Cardiac muscle cell (in vitro differentiated cells and primary cell): Measurements from ENCODE around the gene UGT2A2. TPM values are rescaled to one million over a fixed set of nuclear protein-coding genes. Genes with fewer than 3 reads are reported as not detected.

Experiments
- DNase-seq, 2 donors: peaks; one replicate each; pipeline versions ENCODE4 v3.0.0 to v3.0.0-alpha.2; 2010 to 2017; ENCODE audit warnings: low read depth in 1 of 2, low spot score in 1 of 2
- H3K27ac ChIP-seq: fragments of 200-600 bp; sonication (generic); 2 replicates; pipeline ENCODE4 v1.5.1; 2016
- H3K27me3 ChIP-seq: fragments of 200-600 bp; sonication (generic); 2 replicates; pipeline ENCODE4 v1.6.0; 2016; ENCODE audit warnings: control low read depth
- H3K36me3 ChIP-seq: fragments of 200-600 bp; sonication (generic); 2 replicates; pipeline ENCODE4 v1.5.1; 2016; ENCODE audit warnings: control low read depth
- H3K4me1 ChIP-seq: fragments of 200-600 bp; sonication (generic); 2 replicates; pipeline ENCODE4 v1.8.1; 2017; ENCODE audit warnings: low read depth, mild to moderate bottlenecking, mixed run types
- H3K4me3 ChIP-seq: fragments of 200-600 bp; sonication (generic); 2 replicates; pipeline ENCODE4 v1.5.1; 2016; ENCODE audit warnings: mild to moderate bottlenecking
- H3K9me3 ChIP-seq: fragments of 200-600 bp; sonication (generic); 2 replicates; pipeline ENCODE4 v1.5.1; 2017; ENCODE audit warnings: low read depth, mild to moderate bottlenecking, control low read depth
- polyA plus RNA-seq: library from polyadenylated mRNA; unstranded; fragments of >200 nt; fragmentation: Nextera tagmentation; extraction: Ambion mirVana; gene quantifications from 2 replicates; pipeline ENCODE4 v1.2.1, GENCODE V29; 2016
- total RNA-seq: library from RNA; depleted of rRNA; stranded (reverse); fragments of >200 nt; gene quantifications from 2 replicates; pipeline ENCODE4 v1.2.3, GENCODE V29; 2016
- TF ChIP-seq, protein P1 (sequence below): IDR thresholded peaks from 2 replicates; pipeline ENCODE4 v1.5.1; 2012; ENCODE audit warnings: low read depth, mild to moderate bottlenecking, low read length

UGT2A2 gene
- total and polyA plus RNA-seq, 2 experiments from 2014 or later, result not detected

DNA sequence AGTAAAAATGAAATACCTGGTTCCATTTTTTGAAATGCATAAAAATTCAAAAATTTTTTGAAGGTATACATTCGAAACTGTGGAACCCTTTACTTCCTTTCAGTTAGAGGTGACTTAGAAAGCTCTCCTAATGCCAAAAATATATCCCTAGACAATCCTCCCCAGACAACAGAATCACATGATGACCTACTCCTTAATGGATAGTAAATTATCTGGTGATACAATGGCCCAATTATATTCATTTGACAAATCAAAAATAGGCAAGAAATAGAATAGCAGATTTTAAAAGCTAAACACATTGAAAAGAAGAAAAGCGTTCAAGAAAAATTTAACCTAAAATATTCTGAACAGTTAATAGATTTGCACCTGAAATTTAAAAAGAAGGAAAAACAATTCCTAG is 3.5 kb upstream of the UGT2A2 start:
- DNase-seq, result no peak
- Histone ChIP-seq H3K27me3 (no peaks in the 10 kb centered on the region), H3K4me1 (no peaks in the 10 kb centered on the region), H3K27ac (no peak overlapping the region), H3K9me3 (no peaks in the 10 kb centered on the region), H3K4me3 (no peak overlapping the region), H3K36me3 (no peaks in the 10 kb centered on the region)
- TF ChIP-seq, protein P1, sequence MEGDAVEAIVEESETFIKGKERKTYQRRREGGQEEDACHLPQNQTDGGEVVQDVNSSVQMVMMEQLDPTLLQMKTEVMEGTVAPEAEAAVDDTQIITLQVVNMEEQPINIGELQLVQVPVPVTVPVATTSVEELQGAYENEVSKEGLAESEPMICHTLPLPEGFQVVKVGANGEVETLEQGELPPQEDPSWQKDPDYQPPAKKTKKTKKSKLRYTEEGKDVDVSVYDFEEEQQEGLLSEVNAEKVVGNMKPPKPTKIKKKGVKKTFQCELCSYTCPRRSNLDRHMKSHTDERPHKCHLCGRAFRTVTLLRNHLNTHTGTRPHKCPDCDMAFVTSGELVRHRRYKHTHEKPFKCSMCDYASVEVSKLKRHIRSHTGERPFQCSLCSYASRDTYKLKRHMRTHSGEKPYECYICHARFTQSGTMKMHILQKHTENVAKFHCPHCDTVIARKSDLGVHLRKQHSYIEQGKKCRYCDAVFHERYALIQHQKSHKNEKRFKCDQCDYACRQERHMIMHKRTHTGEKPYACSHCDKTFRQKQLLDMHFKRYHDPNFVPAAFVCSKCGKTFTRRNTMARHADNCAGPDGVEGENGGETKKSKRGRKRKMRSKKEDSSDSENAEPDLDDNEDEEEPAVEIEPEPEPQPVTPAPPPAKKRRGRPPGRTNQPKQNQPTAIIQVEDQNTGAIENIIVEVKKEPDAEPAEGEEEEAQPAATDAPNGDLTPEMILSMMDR, result no peak

DNA sequence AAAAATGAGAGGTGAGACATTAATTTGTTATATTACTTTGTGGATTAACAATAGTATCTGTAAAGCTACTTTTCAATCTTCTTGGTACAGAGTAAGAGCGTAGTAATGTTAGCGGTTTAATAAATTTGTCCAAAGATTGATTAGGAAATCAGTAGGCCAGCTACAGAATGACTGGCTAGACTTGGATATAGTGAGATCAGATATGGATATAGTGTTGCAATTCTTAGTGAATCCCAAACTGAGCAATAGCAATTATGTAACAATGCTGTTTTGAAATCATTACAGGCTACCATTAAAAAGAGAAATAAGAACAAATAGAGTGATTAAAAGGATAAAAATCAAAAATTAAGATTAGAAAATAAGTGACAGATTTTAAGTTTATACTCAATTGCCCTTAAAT is 847 bp upstream of the UGT2A2 start:
- H3K27me3 ChIP-seq, result no peaks in the 10 kb centered on the region
- no peak overlapping the region for H3K27ac ChIP-seq
- H3K9me3 ChIP-seq, result no peaks in the 10 kb centered on the region
- peak in 1 of 2 donors; percentile 5 for DNase-seq
- H3K36me3 ChIP-seq, result no peaks in the 10 kb centered on the region
- no peaks in the 10 kb centered on the region for H3K4me1 ChIP-seq
- no peak overlapping the region for H3K4me3 ChIP-seq
- TF ChIP-seq, protein P1, result no peak

DNA sequence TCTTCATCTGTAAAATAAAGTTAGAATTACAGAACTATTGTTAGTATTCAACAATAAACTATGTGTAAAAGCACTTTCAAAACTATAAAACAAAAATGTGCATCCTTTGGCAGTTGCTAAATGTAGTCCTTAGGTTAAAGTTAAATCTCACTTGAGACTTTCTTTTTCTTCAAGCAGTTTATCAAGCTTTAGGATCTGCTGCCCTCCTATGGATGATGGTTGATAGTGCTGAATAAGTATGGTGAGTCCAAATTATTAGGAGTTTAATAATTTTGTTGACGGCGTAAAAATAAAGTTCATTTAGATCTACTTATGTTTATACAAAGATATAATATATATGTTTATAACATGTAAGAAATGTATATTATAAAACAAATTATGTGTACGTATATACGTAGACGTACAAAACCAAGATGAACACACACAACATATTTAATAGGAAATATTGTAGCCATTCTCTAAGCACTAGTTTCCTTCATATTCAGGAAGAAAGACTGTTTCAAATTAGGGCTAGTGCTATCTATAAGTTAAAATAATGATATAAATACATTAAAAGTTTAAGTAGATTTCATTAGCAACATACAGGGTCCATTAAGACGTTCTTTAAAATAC is 22.3 kb downstream of the UGT2A2 start:
- TF ChIP-seq, protein P1, result peak; percentile 45
- H3K36me3 ChIP-seq, result no peaks in the 10 kb centered on the region
- peak; percentile 21 to 53 for DNase-seq
- no peaks in the 10 kb centered on the region for H3K4me1 ChIP-seq
- H3K27me3 ChIP-seq, result no peaks in the 10 kb centered on the region
- no peak overlapping the region for H3K4me3 ChIP-seq
- no peak overlapping the region for H3K27ac ChIP-seq
- no peaks in the 10 kb centered on the region for H3K9me3 ChIP-seq

DNA sequence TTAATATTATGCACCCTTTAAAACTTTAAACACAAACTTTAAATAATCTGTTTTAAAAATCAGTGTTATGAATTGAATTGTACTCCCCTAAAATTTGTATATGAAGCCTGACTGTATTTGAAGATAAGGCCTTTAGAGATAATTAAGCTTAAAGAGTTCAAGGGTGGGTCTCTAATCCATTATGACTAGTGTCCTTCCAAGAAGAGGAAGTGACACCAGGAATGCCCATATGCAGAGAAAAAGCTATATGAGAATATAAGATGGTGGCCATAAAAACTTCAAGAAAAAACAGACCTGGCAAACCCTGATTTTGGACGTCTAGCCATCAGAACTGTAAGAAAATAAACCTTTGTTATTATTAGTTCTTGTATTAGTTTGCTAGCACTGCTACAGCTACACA is 29.0 kb downstream of the UGT2A2 start:
- H3K27ac ChIP-seq, result no peak overlapping the region
- H3K36me3 ChIP-seq, result no peaks in the 10 kb centered on the region
- no peak overlapping the region for H3K4me3 ChIP-seq
- no peaks in the 10 kb centered on the region for H3K27me3 ChIP-seq
- TF ChIP-seq, protein P1, result no peak
- H3K9me3 ChIP-seq, result no peaks in the 10 kb centered on the region
- no peaks in the 10 kb centered on the region for H3K4me1 ChIP-seq
- DNase-seq, result no peak

DNA sequence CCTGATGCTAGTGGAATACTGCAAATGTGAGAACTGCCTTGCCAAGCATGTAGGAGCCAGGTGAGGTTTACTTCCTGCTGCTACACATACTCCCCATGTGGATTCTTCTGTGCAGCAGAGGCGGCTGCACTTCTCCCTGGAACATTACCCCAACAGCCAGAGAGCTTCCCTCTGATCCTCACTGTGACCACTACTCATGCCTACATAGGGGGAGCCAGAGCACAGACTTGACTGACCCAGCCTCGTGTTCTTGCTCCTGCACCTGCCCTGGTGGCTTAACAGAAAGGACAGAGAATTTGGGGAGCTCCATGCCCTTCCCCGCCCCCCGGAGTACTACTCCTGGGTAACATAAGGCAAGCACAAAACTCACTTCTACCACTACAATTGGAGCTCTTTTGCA is 38.4 kb downstream of the UGT2A2 start:
- H3K36me3 ChIP-seq, result no peaks in the 10 kb centered on the region
- TF ChIP-seq, protein P1, result no peak
- H3K4me3 ChIP-seq, result no peak overlapping the region
- no peaks in the 10 kb centered on the region for H3K9me3 ChIP-seq
- no peaks in the 10 kb centered on the region for H3K4me1 ChIP-seq
- no peak overlapping the region for H3K27ac ChIP-seq
- no peak for DNase-seq
- no peaks in the 10 kb centered on the region for H3K27me3 ChIP-seq

DNA sequence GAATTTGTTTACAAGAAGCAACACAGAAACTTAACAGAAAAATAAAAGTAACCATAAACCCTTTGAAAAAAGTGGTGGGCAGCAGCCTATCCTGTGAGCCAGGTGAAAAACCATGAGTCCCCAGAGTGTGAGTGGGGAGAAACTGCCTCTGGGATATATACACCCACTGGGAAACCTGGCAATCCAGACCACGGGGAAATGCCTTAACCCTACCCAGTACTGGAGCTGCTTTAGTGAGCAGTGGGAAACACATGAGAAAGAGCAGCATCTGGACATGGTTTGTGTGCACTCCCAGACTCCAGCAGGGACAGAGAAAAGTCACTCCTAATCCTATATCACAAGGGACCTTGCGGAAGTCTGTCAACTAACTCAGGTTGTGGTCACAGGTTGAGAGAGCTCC is 39.4 kb downstream of the UGT2A2 start:
- Histone ChIP-seq H3K9me3 (no peaks in the 10 kb centered on the region), H3K4me1 (no peaks in the 10 kb centered on the region), H3K36me3 (no peaks in the 10 kb centered on the region), H3K4me3 (no peak overlapping the region), H3K27ac (no peak overlapping the region), H3K27me3 (no peaks in the 10 kb centered on the region)
- TF ChIP-seq, protein P1, result no peak
- DNase-seq, result no peak
